Mesothelial cell of epicardium (in vitro differentiated cells): ENCODE measurements around the gene NECAP2. TPM values are rescaled to one million over a fixed set of nuclear protein-coding genes. Genes with fewer than 3 reads are reported as not detected.

ENCODE experiments used
- DNase-seq, 2 experiments: peaks; one replicate each; pipeline ENCODE4 v3.0.0; 2021; ENCODE audit warnings: low spot score in 2 of 2; ENCODE audit not compliant: unreplicated experiment in 2 of 2
- H3K27ac Mint-ChIP-seq: 2 replicates; pipeline ENCODE4 v1.8.0; 2021; ENCODE audit warnings: mixed read lengths
- H3K27me3 Mint-ChIP-seq: 2 replicates; pipeline ENCODE4 v1.8.0; 2021; ENCODE audit warnings: low read depth, mixed read lengths
- H3K36me3 Mint-ChIP-seq: 2 replicates; pipeline ENCODE4 v1.8.0; 2021; ENCODE audit warnings: mixed read lengths
- H3K4me1 Mint-ChIP-seq: 2 replicates; pipeline ENCODE4 v1.8.0; 2021; ENCODE audit warnings: mixed read lengths
- H3K4me3 Mint-ChIP-seq: 2 replicates; pipeline ENCODE4 v1.8.0; 2021; ENCODE audit warnings: mild to moderate bottlenecking, moderate library complexity, mixed read lengths
- H3K9me3 Mint-ChIP-seq: 2 replicates; pipeline ENCODE4 v1.8.0; 2021; ENCODE audit warnings: mixed read lengths
- CTCF ChIP-seq: fragments of 200-600 bp; sonication (generic); IDR thresholded peaks from one replicate; pipeline ENCODE4 v1.5.0; 2021; ENCODE audit warnings: antibody characterized with exemption; ENCODE audit not compliant: unreplicated experiment
- total RNA-seq: library from RNA; stranded (reverse); gene quantifications from 3 replicates; pipeline ENCODE4 v1.2.1, GENCODE V29; 2021

Gene NECAP2
- total RNA-seq, 1 donor from 2014 or later = 43.7 TPM

- DNase-seq = no peak
- TF ChIP-seq CTCF = no peak
- Mint-ChIP-seq H3K4me1 (peaks cover 6% of the 10 kb centered on the region), H3K27me3 (no peaks in the 10 kb centered on the region), H3K36me3 (peaks cover 27% of the 10 kb centered on the region), H3K9me3 (no peaks in the 10 kb centered on the region), H3K4me3 (no peak overlapping the region), H3K27ac (no peak overlapping the region)
Observed at GRCh38 chr1:16446116-16446515, 5.6 kb downstream of the NECAP2 start.

GRCh38 chr1:16447641-16448040 is 7.1 kb downstream of the NECAP2 start:
- Mint-ChIP-seq H3K27me3 (no peaks in the 10 kb centered on the region), H3K27ac (no peak overlapping the region), H3K36me3 (peaks cover 33% of the 10 kb centered on the region), H3K4me1 (no peaks in the 10 kb centered on the region), H3K4me3 (no peak overlapping the region), H3K9me3 (no peaks in the 10 kb centered on the region)
- no peak for DNase-seq
- TF ChIP-seq CTCF = no peak

- Mint-ChIP-seq H3K4me1 (no peaks in the 10 kb centered on the region), H3K36me3 (peaks cover 36% of the 10 kb centered on the region), H3K27me3 (no peaks in the 10 kb centered on the region), H3K4me3 (no peak overlapping the region), H3K9me3 (no peaks in the 10 kb centered on the region), H3K27ac (no peak overlapping the region)
- TF ChIP-seq CTCF = no peak
- no peak for DNase-seq
Observed at GRCh38 chr1:16449065-16449464, 8.5 kb downstream of the NECAP2 start.

GRCh38 chr1:16449666-16450065 is 9.1 kb downstream of the NECAP2 start:
- Mint-ChIP-seq H3K4me1 (no peaks in the 10 kb centered on the region), H3K27me3 (no peaks in the 10 kb centered on the region), H3K9me3 (no peaks in the 10 kb centered on the region), H3K36me3 (peaks cover 31% of the 10 kb centered on the region), H3K27ac (no peak overlapping the region), H3K4me3 (no peak overlapping the region)
- TF ChIP-seq CTCF = no peak
- no peak for DNase-seq

GRCh38 chr1:16450863-16451481 is 10.4 kb downstream of the NECAP2 start:
- Mint-ChIP-seq H3K4me1 (no peaks in the 10 kb centered on the region), H3K4me3 (no peak overlapping the region), H3K27ac (no peak overlapping the region), H3K36me3 (peaks cover 33% of the 10 kb centered on the region), H3K9me3 (no peaks in the 10 kb centered on the region), H3K27me3 (no peaks in the 10 kb centered on the region)
- no peak for TF ChIP-seq CTCF
- no peak for DNase-seq
